WTC11 (cell line): ENCODE data around the gene CTTN. TPM values are rescaled to one million over a fixed set of nuclear protein-coding genes. Genes with fewer than 3 reads are reported as not detected.
"Not testable (repeated sequence)": the region's sequence is repeated elsewhere in the genome, so short reads cannot be mapped to it uniquely, and the experiment has no call there.

ENCODE experiments used
- ATAC-seq: fragments of 200-7000 bp; cut with Tn5 transposase; 2 replicates; pipeline ENCODE4 v1.10.0; 2021; ENCODE audit warnings: mild to moderate bottlenecking, moderate library complexity
- CTCF ChIA-PET: fragments of 300-600 bp; sonication (Branson Sonifier 250); formaldehyde crosslinking; loops from one replicate; lab custom pipeline; 2021; ENCODE audit warnings: antibody characterized with exemption; lab: Charles Lee
- POLR2A ChIA-PET: fragments of 350-600 bp; sonication (Branson Sonifier 250); formaldehyde crosslinking; loops from one replicate; lab custom pipeline; 2021; ENCODE audit warnings: antibody characterized with exemption; lab: Charles Lee
- DNase-seq: peaks from one replicate; pipeline ENCODE4 v3.0.0; 2021; ENCODE audit warnings: low spot score
- H3K27ac Mint-ChIP-seq: 2 replicates; pipeline ENCODE4 v1.8.0; 2021; ENCODE audit warnings: mixed read lengths
- H3K27me3 Mint-ChIP-seq: 2 replicates; pipeline ENCODE4 v1.8.0; 2021; ENCODE audit warnings: low read depth, mild to moderate bottlenecking, moderate library complexity, mixed read lengths
- H3K36me3 Mint-ChIP-seq: 2 replicates; pipeline ENCODE4 v1.8.0; 2021; ENCODE audit warnings: mixed read lengths
- H3K4me1 Mint-ChIP-seq: 2 replicates; pipeline ENCODE4 v1.8.0; 2022; ENCODE audit warnings: mixed read lengths
- H3K4me3 Mint-ChIP-seq: 2 replicates; pipeline ENCODE4 v1.8.0; 2021; ENCODE audit warnings: mild to moderate bottlenecking, moderate library complexity, mixed read lengths
- H3K9me3 Mint-ChIP-seq: 2 replicates; pipeline ENCODE4 v1.8.0; 2021; ENCODE audit warnings: mixed read lengths
- CDX4 ChIP-seq: fragments of 250-450 bp; sonication (Bioruptor Pico); IDR thresholded peaks from 2 replicates; pipeline ENCODE4 v1.9.0; 2021; ENCODE audit warnings: moderate library complexity, mild to moderate bottlenecking, inconsistent platforms, borderline replicate concordance
- CREB1 ChIP-seq: sonication (generic); formaldehyde crosslinking; IDR thresholded peaks from 2 replicates; pipeline ENCODE4 v1.8.0; 2023; ENCODE audit warnings: mild to moderate bottlenecking, missing genetic modification reagents
- ETV6 ChIP-seq: sonication (generic); formaldehyde crosslinking; IDR thresholded peaks from 2 replicates; pipeline ENCODE4 v1.8.1; 2022; ENCODE audit warnings: mild to moderate bottlenecking, missing genetic modification reagents
- GABPB1 ChIP-seq: sonication (generic); formaldehyde crosslinking; IDR thresholded peaks from 2 replicates; pipeline ENCODE4 v1.8.1; 2023; ENCODE audit warnings: mild to moderate bottlenecking, missing genetic modification reagents
- HMGA2 ChIP-seq: fragments of 250-450 bp; sonication (Bioruptor Pico); IDR thresholded peaks from 2 replicates; pipeline ENCODE4 v1.4.0; 2021; ENCODE audit warnings: mild to moderate bottlenecking, moderate library complexity
- IRF1 ChIP-seq: sonication (generic); formaldehyde crosslinking; IDR thresholded peaks from 2 replicates; pipeline ENCODE4 v1.8.0; 2023; ENCODE audit warnings: missing genetic modification reagents
- IRF2 ChIP-seq: sonication (generic); formaldehyde crosslinking; IDR thresholded peaks from 2 replicates; pipeline ENCODE4 v1.8.0; 2022; ENCODE audit warnings: low read depth, missing genetic modification reagents, borderline replicate concordance
- KAT7 ChIP-seq: sonication (generic); formaldehyde crosslinking; IDR thresholded peaks from 2 replicates; pipeline ENCODE4 v1.8.1; 2023; ENCODE audit warnings: missing genetic modification reagents, mild to moderate bottlenecking, borderline replicate concordance
- MAX ChIP-seq: sonication (generic); formaldehyde crosslinking; IDR thresholded peaks from 2 replicates; pipeline ENCODE4 v1.8.0; 2022; ENCODE audit warnings: mild to moderate bottlenecking, missing genetic modification reagents
- MXD4 ChIP-seq: fragments of 250-450 bp; sonication (Bioruptor Pico); IDR thresholded peaks from 2 replicates; pipeline ENCODE4 v1.8.0; 2021; ENCODE audit warnings: mild to moderate bottlenecking, moderate library complexity, borderline replicate concordance
- RELA ChIP-seq: sonication (generic); formaldehyde crosslinking; IDR thresholded peaks from 2 replicates; pipeline ENCODE4 v1.8.1; 2022; ENCODE audit warnings: missing genetic modification reagents, mild to moderate bottlenecking, borderline replicate concordance
- SMAD3 ChIP-seq: sonication (generic); formaldehyde crosslinking; IDR thresholded peaks from 2 replicates; pipeline ENCODE4 v1.8.0; 2022; ENCODE audit warnings: missing genetic modification reagents, mild to moderate bottlenecking, borderline replicate concordance
- SOX15 ChIP-seq: fragments of 250-450 bp; sonication (Bioruptor Pico); IDR thresholded peaks from 2 replicates; pipeline ENCODE4 v1.9.0; 2021; ENCODE audit warnings: mild to moderate bottlenecking
- SP1 ChIP-seq: sonication (generic); formaldehyde crosslinking; conservative IDR thresholded peaks from 2 replicates; pipeline ENCODE4 v1.8.1; 2022; ENCODE audit warnings: missing genetic modification reagents
- total RNA-seq: library from RNA; stranded (reverse); gene quantifications from 3 replicates; pipeline ENCODE4 v1.2.3, GENCODE V29; 2021
- TF ChIP-seq, protein P1 (sequence below): sonication (generic); formaldehyde crosslinking; IDR thresholded peaks from 2 replicates; pipeline ENCODE4 v1.8.0; 2022; ENCODE audit warnings: mild to moderate bottlenecking, missing genetic modification reagents
- TF ChIP-seq, protein P2 (sequence below): sonication (generic); formaldehyde crosslinking; IDR thresholded peaks from 2 replicates; pipeline ENCODE4 v1.8.1; 2022; ENCODE audit warnings: mild to moderate bottlenecking, missing genetic modification reagents, moderate library complexity, borderline replicate concordance

CTTN gene
- total RNA-seq, 1 experiment from 2014 or later, result 281 TPM

GRCh38 chr11:70454811-70455210, 56.5 kb downstream of the CTTN start:
- H3K36me3 Mint-ChIP-seq, DNase-seq, POLR2A ChIA-PET, H3K27ac Mint-ChIP-seq, H3K27me3 Mint-ChIP-seq, ATAC-seq, H3K4me3 Mint-ChIP-seq: not testable (repeated sequence)
- Mint-ChIP-seq H3K4me1 (peaks cover 11% of the 10 kb centered on the region), H3K9me3 (peaks cover 18% of the 10 kb centered on the region)
- CTCF ChIA-PET, result interaction anchor here (0.9 to 1.9 kb wide), 4 partner anchors 11 to 342 kb away, joined by 3 to 4 read pairs (median 4); no protein-coding TSS in a partner anchor

DNA sequence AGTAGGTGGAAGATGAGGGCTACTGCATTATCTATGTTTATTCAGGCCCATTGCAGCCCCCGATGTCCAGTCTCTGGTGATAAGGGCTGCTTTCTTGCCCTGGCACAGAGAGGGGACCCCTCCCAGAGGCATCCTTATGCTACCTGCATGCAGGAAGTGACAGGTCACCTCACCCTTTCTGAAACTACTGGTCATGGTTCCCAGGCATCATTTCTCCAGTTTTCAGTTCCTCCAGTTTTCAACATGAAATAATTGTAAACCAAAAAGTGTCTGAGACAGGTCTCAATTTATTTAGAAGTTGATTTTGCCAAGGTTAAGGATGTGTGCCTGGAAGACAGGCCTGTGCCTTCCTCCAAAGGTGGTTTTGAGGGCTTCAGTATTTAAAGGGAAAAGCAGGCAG, 57.0 kb downstream of the CTTN start:
- no peaks in the 10 kb centered on the region; the same call in 1 of the 2 replicates for H3K36me3 Mint-ChIP-seq
- ATAC-seq (no peak), DNase-seq (no peak)
- ChIA-PET POLR2A (no interaction called here), CTCF (interaction anchor here (1.9 kb wide), 1 partner anchor 12 kb away, joined by 4 read pairs; no protein-coding TSS in a partner anchor)
- TF ChIP-seq CDX4 (CRISPR knock-in tag) (no peak), SP1 (CRISPR knock-in tag) (no peak), ETV6 (CRISPR knock-in tag) (no peak), SOX15 (CRISPR knock-in tag) (no peak), MAX (no peak), RELA (CRISPR knock-in tag) (no peak), HMGA2 (CRISPR knock-in tag) (no peak)
- TF ChIP-seq, protein P1, sequence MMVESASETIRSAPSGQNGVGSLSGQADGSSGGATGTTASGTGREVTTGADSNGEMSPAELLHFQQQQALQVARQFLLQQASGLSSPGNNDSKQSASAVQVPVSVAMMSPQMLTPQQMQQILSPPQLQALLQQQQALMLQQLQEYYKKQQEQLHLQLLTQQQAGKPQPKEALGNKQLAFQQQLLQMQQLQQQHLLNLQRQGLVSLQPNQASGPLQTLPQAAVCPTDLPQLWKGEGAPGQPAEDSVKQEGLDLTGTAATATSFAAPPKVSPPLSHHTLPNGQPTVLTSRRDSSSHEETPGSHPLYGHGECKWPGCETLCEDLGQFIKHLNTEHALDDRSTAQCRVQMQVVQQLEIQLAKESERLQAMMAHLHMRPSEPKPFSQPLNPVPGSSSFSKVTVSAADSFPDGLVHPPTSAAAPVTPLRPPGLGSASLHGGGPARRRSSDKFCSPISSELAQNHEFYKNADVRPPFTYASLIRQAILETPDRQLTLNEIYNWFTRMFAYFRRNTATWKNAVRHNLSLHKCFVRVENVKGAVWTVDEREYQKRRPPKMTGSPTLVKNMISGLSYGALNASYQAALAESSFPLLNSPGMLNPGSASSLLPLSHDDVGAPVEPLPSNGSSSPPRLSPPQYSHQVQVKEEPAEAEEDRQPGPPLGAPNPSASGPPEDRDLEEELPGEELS, result no peak
- peaks cover 5% of the 10 kb centered on the region; the same call in 1 of the 2 replicates for H3K27me3 Mint-ChIP-seq
- no peak overlapping the region for H3K27ac Mint-ChIP-seq
- H3K9me3 Mint-ChIP-seq, result peaks cover 13% of the 10 kb centered on the region
- no peak overlapping the region for H3K4me3 Mint-ChIP-seq
- peaks cover 11% of the 10 kb centered on the region for H3K4me1 Mint-ChIP-seq

- DNase-seq, result no peak
- H3K36me3 Mint-ChIP-seq, result no peaks in the 10 kb centered on the region; the same call in 1 of the 2 replicates
- no peak overlapping the region for H3K27ac Mint-ChIP-seq
- TF ChIP-seq SP1 (CRISPR knock-in tag), result no peak
- no peak for TF ChIP-seq SMAD3 (CRISPR knock-in tag)
- no peak for TF ChIP-seq IRF1 (CRISPR knock-in tag)
- TF ChIP-seq, protein P2, sequence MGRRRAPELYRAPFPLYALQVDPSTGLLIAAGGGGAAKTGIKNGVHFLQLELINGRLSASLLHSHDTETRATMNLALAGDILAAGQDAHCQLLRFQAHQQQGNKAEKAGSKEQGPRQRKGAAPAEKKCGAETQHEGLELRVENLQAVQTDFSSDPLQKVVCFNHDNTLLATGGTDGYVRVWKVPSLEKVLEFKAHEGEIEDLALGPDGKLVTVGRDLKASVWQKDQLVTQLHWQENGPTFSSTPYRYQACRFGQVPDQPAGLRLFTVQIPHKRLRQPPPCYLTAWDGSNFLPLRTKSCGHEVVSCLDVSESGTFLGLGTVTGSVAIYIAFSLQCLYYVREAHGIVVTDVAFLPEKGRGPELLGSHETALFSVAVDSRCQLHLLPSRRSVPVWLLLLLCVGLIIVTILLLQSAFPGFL (CRISPR knock-in tag), result no peak
- no peak for TF ChIP-seq CREB1
- TF ChIP-seq IRF2 (CRISPR knock-in tag), result no peak
- TF ChIP-seq KAT7, result no peak
- no peak for TF ChIP-seq MXD4
- TF ChIP-seq GABPB1 (CRISPR knock-in tag), result no peak
- ATAC-seq, result no peak
- H3K4me1 Mint-ChIP-seq, result peaks cover 11% of the 10 kb centered on the region
- peaks cover 3% of the 10 kb centered on the region; the same call in 1 of the 2 replicates for H3K9me3 Mint-ChIP-seq
- ChIA-PET CTCF (no interaction called here), POLR2A (no interaction called here)
- peaks cover 3% of the 10 kb centered on the region; the same call in 1 of the 2 replicates for H3K27me3 Mint-ChIP-seq
- H3K4me3 Mint-ChIP-seq, result no peak overlapping the region
These were observed 58.7 kb downstream of the CTTN start for GRCh38 chr11:70456921-70457532.
